Astrocyte (in vitro differentiated cells and primary cell): ENCODE measurements around the gene NCOA3. TPM values are rescaled to one million over a fixed set of nuclear protein-coding genes. Genes with fewer than 3 reads are reported as not detected.

Experiments
- DNase-seq: peaks from one replicate; pipeline ENCODE4 v3.0.0-alpha.2; 2010; ENCODE audit warnings: low read depth
- FAIRE-seq: peaks from 2 replicates; lab custom pipeline; 2011; peaks lifted over from hg19 to GRCh38; lab: Jason Lieb, UNC
- H2AFZ ChIP-seq: 2 replicates; pipeline ENCODE4 v1.6.0; 2012; ENCODE audit warnings: low read depth, low read length, inconsistent platforms
- H3K27ac ChIP-seq: 2 replicates; pipeline ENCODE4 v1.5.1; 2011; ENCODE audit warnings: low read depth, low read length, inconsistent platforms
- H3K27me3 ChIP-seq: 2 replicates; pipeline ENCODE4 v1.6.0; 2011; ENCODE audit warnings: low read length, inconsistent platforms; ENCODE audit not compliant: insufficient read depth
- H3K36me3 ChIP-seq: 2 replicates; pipeline ENCODE4 v1.5.1; 2011; ENCODE audit warnings: low read length, inconsistent platforms; ENCODE audit not compliant: insufficient read depth
- H3K4me1 ChIP-seq: 2 replicates; pipeline ENCODE4 v1.5.1; 2011; ENCODE audit warnings: low read length, inconsistent platforms; ENCODE audit not compliant: insufficient read depth
- H3K4me2 ChIP-seq: 2 replicates; pipeline ENCODE4 v1.6.0; 2012; ENCODE audit warnings: low read length, inconsistent platforms
- H3K4me3 ChIP-seq: 2 replicates; pipeline ENCODE4 v1.5.1; 2011; ENCODE audit warnings: low read depth, mild to moderate bottlenecking, low read length, inconsistent platforms; ENCODE audit not compliant: insufficient read depth
- H3K79me2 ChIP-seq: 2 replicates; pipeline ENCODE4 v1.6.0; 2012; ENCODE audit warnings: mild to moderate bottlenecking, low read length, inconsistent platforms; ENCODE audit not compliant: insufficient read depth
- H3K9ac ChIP-seq: 2 replicates; pipeline ENCODE4 v1.6.0; 2012; ENCODE audit warnings: mild to moderate bottlenecking, low read length, inconsistent platforms
- H3K9me3 ChIP-seq: 2 replicates; pipeline ENCODE4 v1.5.1; 2012; ENCODE audit warnings: low read depth, mild to moderate bottlenecking, low read length, inconsistent platforms; ENCODE audit not compliant: insufficient read depth
- H4K20me1 ChIP-seq: 2 replicates; pipeline ENCODE4 v1.6.0; 2012; ENCODE audit warnings: low read length, inconsistent platforms; ENCODE audit not compliant: insufficient read depth
- H3K27ac Mint-ChIP-seq: one replicate; pipeline ENCODE4 v1.8.0; 2021; ENCODE audit warnings: mild to moderate bottlenecking, mixed read lengths; ENCODE audit not compliant: unreplicated experiment
- H3K27me3 Mint-ChIP-seq: one replicate; pipeline ENCODE4 v1.8.0; 2021; ENCODE audit warnings: low read depth, mixed read lengths; ENCODE audit not compliant: unreplicated experiment
- H3K36me3 Mint-ChIP-seq: one replicate; pipeline ENCODE4 v1.8.0; 2021; ENCODE audit warnings: low read depth, mixed read lengths; ENCODE audit not compliant: unreplicated experiment
- H3K4me1 Mint-ChIP-seq: one replicate; pipeline ENCODE4 v1.8.0; 2021; ENCODE audit warnings: low read depth, mixed read lengths; ENCODE audit not compliant: unreplicated experiment
- H3K4me3 Mint-ChIP-seq: one replicate; pipeline ENCODE4 v1.8.0; 2021; ENCODE audit warnings: mild to moderate bottlenecking, moderate library complexity, mixed read lengths; ENCODE audit not compliant: unreplicated experiment
- H3K9me3 Mint-ChIP-seq: one replicate; pipeline ENCODE4 v1.8.0; 2021; ENCODE audit warnings: mild to moderate bottlenecking, mixed read lengths; ENCODE audit not compliant: unreplicated experiment
- CTCF ChIP-seq: IDR thresholded peaks from 2 replicates; pipeline ENCODE4 v1.5.1; 2011; ENCODE audit warnings: low read depth, mild to moderate bottlenecking, inconsistent platforms, low read length, moderate library complexity; ENCODE audit not compliant: insufficient read depth
- EZH2 ChIP-seq: IDR thresholded peaks from 2 replicates; pipeline ENCODE4 v1.6.1; 2012; ENCODE audit warnings: mild to moderate bottlenecking, low read length, inconsistent platforms; ENCODE audit not compliant: insufficient read depth
- total RNA-seq: library from RNA; stranded (reverse); gene quantifications from 2 replicates; pipeline ENCODE4 v1.2.1, GENCODE V29; 2021

Gene NCOA3
- total RNA-seq, 1 donor from 2014 or later: 30.5 TPM

- Mint-ChIP-seq H3K27ac (no peak overlapping the region), H3K36me3 (no peaks in the 10 kb centered on the region), H3K27me3 (no peaks in the 10 kb centered on the region), H3K4me1 (peaks cover 31% of the 10 kb centered on the region), H3K9me3 (no peaks in the 10 kb centered on the region), H3K4me3 (no peak overlapping the region)
- H3K4me2 ChIP-seq: no peak overlapping the region
- FAIRE-seq (no peak), DNase-seq (no peak)
- H4K20me1 ChIP-seq: peaks cover 59% of the 10 kb centered on the region
- no peaks in the 10 kb centered on the region for H3K9me3 ChIP-seq
- no peaks in the 10 kb centered on the region for H3K36me3 ChIP-seq
- H2AFZ ChIP-seq: no peak overlapping the region
- no peak overlapping the region for H3K9ac ChIP-seq
- peaks cover 81% of the 10 kb centered on the region for H3K79me2 ChIP-seq
- H3K27ac ChIP-seq: no peak overlapping the region
- TF ChIP-seq CTCF (no peak), EZH2 (no peak)
- no peaks in the 10 kb centered on the region for H3K27me3 ChIP-seq
- peaks cover 38% of the 10 kb centered on the region for H3K4me1 ChIP-seq
- H3K4me3 ChIP-seq: no peak overlapping the region
These were observed 39.8 kb downstream of the NCOA3 start for GRCh38 chr20:47541355-47541922.

DNA sequence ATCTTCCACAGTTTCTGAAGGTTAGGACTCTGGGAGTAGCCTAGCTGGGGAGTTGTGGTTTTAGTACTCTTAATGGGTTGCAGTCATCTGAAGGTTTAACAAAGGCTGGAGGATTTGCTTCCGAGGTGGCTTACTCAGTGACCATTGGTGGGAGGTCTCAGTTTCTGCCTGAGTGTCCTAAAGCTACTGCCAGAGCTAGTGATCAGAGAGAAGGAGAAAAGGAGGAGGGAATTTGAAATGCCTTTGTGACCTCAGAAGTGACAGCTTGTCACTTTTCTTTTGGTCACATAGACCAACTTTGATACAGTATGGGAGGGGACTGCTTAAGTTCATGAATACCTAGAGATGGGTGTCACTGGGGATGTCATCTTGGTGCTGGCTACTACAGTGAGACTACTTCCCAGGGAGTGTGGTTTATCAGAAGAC lies 41.3 kb downstream of the NCOA3 start:
- H3K4me3 ChIP-seq: no peak overlapping the region
- Mint-ChIP-seq H3K27me3 (no peaks in the 10 kb centered on the region), H3K9me3 (no peaks in the 10 kb centered on the region), H3K4me3 (peak overlapping the region; percentile 13), H3K27ac (peak overlapping the region; percentile 85), H3K36me3 (no peaks in the 10 kb centered on the region), H3K4me1 (peaks cover 34% of the 10 kb centered on the region)
- H3K9me3 ChIP-seq: no peaks in the 10 kb centered on the region
- H3K4me2 ChIP-seq: peak overlapping the region; percentile 41
- H3K27ac ChIP-seq: peak overlapping the region; percentile 1
- H2AFZ ChIP-seq: no peak overlapping the region
- no peaks in the 10 kb centered on the region for H3K36me3 ChIP-seq
- peaks cover 47% of the 10 kb centered on the region for H4K20me1 ChIP-seq
- H3K9ac ChIP-seq: peak overlapping the region; percentile 49
- no peaks in the 10 kb centered on the region for H3K27me3 ChIP-seq
- TF ChIP-seq CTCF (no peak), EZH2 (no peak)
- H3K79me2 ChIP-seq: peaks cover 78% of the 10 kb centered on the region
- peak; percentile 59 for DNase-seq
- no peak for FAIRE-seq
- H3K4me1 ChIP-seq: peaks cover 38% of the 10 kb centered on the region

DNA sequence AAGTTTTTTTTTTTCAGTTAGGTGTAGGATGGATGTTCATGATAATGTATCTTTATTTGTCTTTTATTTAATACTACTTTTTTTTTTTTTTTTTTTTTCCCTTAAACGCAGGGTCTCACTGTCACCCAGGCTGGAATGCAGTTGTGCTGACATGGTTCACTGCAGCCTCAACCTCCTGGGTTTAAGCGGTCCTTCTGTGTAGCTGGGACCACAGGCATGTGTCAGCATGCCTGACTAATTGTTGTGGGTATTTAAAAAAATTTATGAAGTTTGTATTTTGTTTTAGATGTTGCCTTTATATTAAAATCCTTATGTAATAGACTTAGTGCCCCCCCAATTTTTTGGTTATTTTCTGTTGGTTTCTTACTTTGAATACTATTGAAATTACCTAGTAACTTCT lies 42.6 kb downstream of the NCOA3 start:
- Histone ChIP-seq H3K4me2 (peak overlapping the region; percentile 31), H3K79me2 (peaks cover 76% of the 10 kb centered on the region), H4K20me1 (peaks cover 35% of the 10 kb centered on the region), H3K4me3 (no peak overlapping the region), H2AFZ (no peak overlapping the region), H3K27ac (peak overlapping the region; percentile 16), H3K27me3 (no peaks in the 10 kb centered on the region), H3K36me3 (no peaks in the 10 kb centered on the region), H3K9ac (no peak overlapping the region), H3K9me3 (no peaks in the 10 kb centered on the region), H3K4me1 (peaks cover 38% of the 10 kb centered on the region)
- H3K36me3 Mint-ChIP-seq: no peaks in the 10 kb centered on the region
- peaks cover 34% of the 10 kb centered on the region for H3K4me1 Mint-ChIP-seq
- no peaks in the 10 kb centered on the region for H3K27me3 Mint-ChIP-seq
- TF ChIP-seq EZH2: no peak
- DNase-seq: peak; percentile 86
- FAIRE-seq: no peak
- no peaks in the 10 kb centered on the region for H3K9me3 Mint-ChIP-seq
- H3K4me3 Mint-ChIP-seq: no peak overlapping the region
- H3K27ac Mint-ChIP-seq: peak overlapping the region; percentile 85
